Mesenchymal stem cell (in vitro differentiated cells and primary cell): ENCODE measurements around the gene TBL3.
A peak's percentile ranks its signal among the peaks of the same experiment; 100 is the strongest.

Source experiments
- DNase-seq: peaks from one replicate; pipeline ENCODE4 v3.0.0-alpha.2; 2013
- H2AFZ ChIP-seq: one replicate; pipeline ENCODE4 v1.6.1; 2013; ENCODE audit warnings: low read depth, mild to moderate bottlenecking, control low read depth, inconsistent platforms, low read length, moderate library complexity
- H2AK5ac ChIP-seq: 2 replicates; pipeline ENCODE4 v1.6.1; 2013; ENCODE audit warnings: low read length, moderate library complexity, mild to moderate bottlenecking, inconsistent platforms; ENCODE audit not compliant: severe bottlenecking
- H2BK120ac ChIP-seq: one replicate; pipeline ENCODE4 v1.6.1; 2013; ENCODE audit warnings: low read depth, mild to moderate bottlenecking, inconsistent platforms, low read length, moderate library complexity
- H2BK12ac ChIP-seq, 2 experiments: one replicate each; pipeline ENCODE4 v1.6.1; 2013; ENCODE audit warnings: inconsistent platforms in 2 of 2, low read length in 2 of 2, mild to moderate bottlenecking in 2 of 2, moderate library complexity in 2 of 2, control low read depth in 1 of 2
- H2BK15ac ChIP-seq: one replicate; pipeline ENCODE4 v1.6.1; 2013; ENCODE audit warnings: mild to moderate bottlenecking, low read depth, inconsistent platforms; ENCODE audit not compliant: poor library complexity, severe bottlenecking
- H2BK5ac ChIP-seq: 2 replicates; pipeline ENCODE4 v1.6.1; 2013; ENCODE audit warnings: low read depth, mild to moderate bottlenecking, low read length, control low read depth, inconsistent platforms; ENCODE audit not compliant: poor library complexity, severe bottlenecking
- H3K14ac ChIP-seq, 2 experiments: one replicate each; pipeline ENCODE4 v1.6.1; 2013; ENCODE audit warnings: inconsistent platforms in 2 of 2, low read length in 2 of 2, control low read depth in 1 of 2, mild to moderate bottlenecking in 1 of 2, moderate library complexity in 1 of 2
- H3K18ac ChIP-seq, 2 experiments: one replicate each; pipeline ENCODE4 v1.6.1; 2013; ENCODE audit warnings: inconsistent platforms in 2 of 2, low read length in 2 of 2, control low read depth in 1 of 2, low read depth in 1 of 2, mild to moderate bottlenecking in 1 of 2
- H3K23ac ChIP-seq, 2 experiments: one replicate each; pipeline ENCODE4 v1.6.1; 2013; ENCODE audit warnings: inconsistent platforms in 2 of 2, low read length in 2 of 2, mild to moderate bottlenecking in 2 of 2, moderate library complexity in 2 of 2, control low read depth in 1 of 2
- H3K27ac ChIP-seq: 2 replicates; pipeline ENCODE4 v1.5.1; 2013; ENCODE audit warnings: mild to moderate bottlenecking, moderate library complexity, low read length, control low read depth, inconsistent platforms; ENCODE audit not compliant: poor library complexity, severe bottlenecking
- H3K27me3 ChIP-seq, 2 experiments: 2 replicates each; pipeline versions ENCODE4 v1.6.1 to v1.7.0; 2013; ENCODE audit warnings: low read length in 2 of 2, mild to moderate bottlenecking in 2 of 2, moderate library complexity in 2 of 2, control low read depth in 1 of 2, inconsistent platforms in 1 of 2; ENCODE audit not compliant: control insufficient read depth in 1 of 2, insufficient read depth in 1 of 2
- H3K36me3 ChIP-seq, 2 experiments: 2 replicates each; pipeline versions ENCODE4 v1.6.1 to v1.7.0; 2013; ENCODE audit warnings: low read length in 2 of 2, control low read depth in 1 of 2, inconsistent platforms in 1 of 2, low read depth in 1 of 2, mild to moderate bottlenecking in 1 of 2; ENCODE audit not compliant: insufficient read depth in 2 of 2, control insufficient read depth in 1 of 2
- H3K4ac ChIP-seq, 2 experiments: one replicate each; pipeline ENCODE4 v1.6.1; 2013; ENCODE audit warnings: inconsistent platforms in 2 of 2, low read length in 2 of 2, mild to moderate bottlenecking in 2 of 2, moderate library complexity in 2 of 2, control low read depth in 1 of 2, low read depth in 1 of 2
- H3K4me1 ChIP-seq: 2 replicates; pipeline ENCODE4 v1.6.1; 2013; ENCODE audit warnings: low read depth, low read length, control low read depth; ENCODE audit not compliant: control insufficient read depth, insufficient read depth
- H3K4me2 ChIP-seq: 2 replicates; pipeline ENCODE4 v1.6.1; 2013; ENCODE audit warnings: low read length, mild to moderate bottlenecking, inconsistent platforms; ENCODE audit not compliant: poor library complexity, severe bottlenecking
- H3K4me3 ChIP-seq, 2 experiments: 2 replicates each; pipeline versions ENCODE4 v1.5.1 to v1.7.0; 2013; ENCODE audit warnings: low read length in 2 of 2, mild to moderate bottlenecking in 2 of 2, control low read depth in 1 of 2, low read depth in 1 of 2; ENCODE audit not compliant: insufficient read depth in 1 of 2
- H3K79me1 ChIP-seq: replicated peaks from 2 replicates; pipeline ENCODE4 v1.6.1; 2013; ENCODE audit warnings: mild to moderate bottlenecking, control low read depth, low read length, inconsistent platforms; ENCODE audit not compliant: poor library complexity, severe bottlenecking
- H3K9ac ChIP-seq: 2 replicates; pipeline ENCODE4 v1.7.0; 2013; ENCODE audit warnings: mild to moderate bottlenecking, low read length, moderate library complexity
- H3K9me3 ChIP-seq: 2 replicates; pipeline ENCODE4 v1.7.0; 2013; ENCODE audit warnings: mild to moderate bottlenecking, low read length; ENCODE audit not compliant: control insufficient read depth
- H4K8ac ChIP-seq: one replicate; pipeline ENCODE4 v1.6.1; 2013; ENCODE audit warnings: inconsistent platforms, mild to moderate bottlenecking, low read length, moderate library complexity
- H4K91ac ChIP-seq: one replicate; pipeline ENCODE4 v1.6.1; 2013; ENCODE audit warnings: mild to moderate bottlenecking, low read length, inconsistent platforms
- WGBS: methylation state at CpG from one replicate; pipeline ENCODE4 v1.1.7; 2013; ENCODE audit warnings: mixed read lengths; 5-methylcytosine and 5-hydroxymethylcytosine counted together

Gene TBL3

GRCh38 chr16:2008009-2008526 is 36.2 kb downstream of the TBL3 start:
- Histone ChIP-seq H3K9ac (peak overlapping the region; percentile 93), H3K23ac (no peak overlapping the region), H3K27me3 (no peaks in the 10 kb centered on the region), H2BK5ac (no peak overlapping the region), H3K27ac (no peak overlapping the region), H2AFZ (no peak overlapping the region), H3K4me3 (peak overlapping the region in 1 of 2 experiments; percentile 91), H4K91ac (no peak overlapping the region), H2BK120ac (no peak overlapping the region), H3K18ac (no peak overlapping the region), H3K9me3 (no peaks in the 10 kb centered on the region), H3K79me1 (peaks cover 13% of the 10 kb centered on the region), H3K4me1 (peaks cover 57% of the 10 kb centered on the region), H4K8ac (no peak overlapping the region), H3K4me2 (peak overlapping the region; percentile 53), H2AK5ac (no peak overlapping the region), H3K36me3 (peaks cover 4 to 43% of the 10 kb centered on the region in 2 experiments), H3K14ac (no peak overlapping the region), H2BK15ac (no peak overlapping the region), H3K4ac (no peak overlapping the region), H2BK12ac (no peak overlapping the region)
- WGBS, result 80% methylated on average over 15 of the region's 15 CpGs
- DNase-seq, result no peak

- Histone ChIP-seq H2BK15ac (no peak overlapping the region), H3K9me3 (no peaks in the 10 kb centered on the region), H3K4ac (peak overlapping the region in 1 of 2 experiments; percentile 77), H3K79me1 (peaks cover 9% of the 10 kb centered on the region), H3K27me3 (no peaks in the 10 kb centered on the region), H2BK120ac (no peak overlapping the region), H3K4me3 (peak overlapping the region; percentile 88 to 91), H3K23ac (peak overlapping the region in 1 of 2 experiments; percentile 16), H2BK12ac (peak overlapping the region in 1 of 2 experiments; percentile 6), H4K8ac (no peak overlapping the region), H2AFZ (no peak overlapping the region), H3K27ac (peak overlapping the region; percentile 20), H3K4me2 (peak overlapping the region; percentile 53), H3K18ac (peak overlapping the region in 1 of 2 experiments; percentile 54), H3K14ac (no peak overlapping the region), H3K9ac (peak overlapping the region; percentile 93), H2AK5ac (no peak overlapping the region), H2BK5ac (no peak overlapping the region), H3K36me3 (peaks cover 0 to 37% of the 10 kb centered on the region in 2 experiments), H4K91ac (no peak overlapping the region), H3K4me1 (peaks cover 54% of the 10 kb centered on the region)
- DNase-seq, result peak; percentile 67
- WGBS, result 9% methylated on average over 23 of the region's 23 CpGs
These were observed 36.8 kb downstream of the TBL3 start for GRCh38 chr16:2008631-2009163.

DNA sequence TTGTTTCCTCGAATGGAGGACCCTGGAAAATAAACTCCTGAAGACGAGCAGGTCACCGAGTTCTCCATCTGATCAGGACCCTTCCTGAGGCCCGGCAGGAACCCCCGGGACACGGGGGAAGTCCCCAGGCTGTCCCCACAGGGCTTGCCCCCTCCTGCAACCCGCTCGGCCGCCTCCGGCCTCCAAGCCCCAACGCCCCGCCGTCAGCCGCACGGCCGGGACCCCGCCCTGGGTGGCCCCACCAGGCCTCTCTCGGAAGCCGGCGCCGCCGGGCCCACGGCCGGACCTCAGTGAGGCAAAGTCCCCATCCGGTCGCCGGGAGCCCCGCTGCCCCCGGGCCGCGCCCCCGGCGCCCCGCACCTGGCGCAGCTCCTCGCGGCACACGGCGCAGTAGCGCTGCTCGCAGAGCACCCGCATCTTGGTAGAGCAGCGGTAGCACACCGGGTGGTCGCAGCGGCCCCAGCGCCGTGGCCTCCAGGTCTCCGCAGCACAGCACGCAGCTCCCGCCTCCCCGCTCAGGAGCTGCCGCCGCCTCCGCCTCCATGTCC is 37.4 kb downstream of the TBL3 start:
- H2BK5ac ChIP-seq, result peak overlapping the region; percentile 76
- H4K8ac ChIP-seq, result no peak overlapping the region
- peak overlapping the region; percentile 38 to 77 for H3K4ac ChIP-seq
- peaks cover 8% of the 10 kb centered on the region for H3K79me1 ChIP-seq
- no peak overlapping the region for H2AFZ ChIP-seq
- DNase-seq, result no peak
- peak overlapping the region; percentile 88 to 91 for H3K4me3 ChIP-seq
- H2AK5ac ChIP-seq, result no peak overlapping the region
- WGBS, result under 1% methylated on average over 52 of the region's 55 CpGs
- peak overlapping the region in 1 of 2 experiments; percentile 46 for H3K14ac ChIP-seq
- no peak overlapping the region for H3K27ac ChIP-seq
- H3K36me3 ChIP-seq, result peaks cover 0 to 34% of the 10 kb centered on the region in 2 experiments
- no peak overlapping the region for H2BK120ac ChIP-seq
- no peak overlapping the region for H2BK12ac ChIP-seq
- peaks cover 48% of the 10 kb centered on the region for H3K4me1 ChIP-seq
- H3K9ac ChIP-seq, result peak overlapping the region; percentile 93
- H2BK15ac ChIP-seq, result peak overlapping the region; percentile 68
- no peaks in the 10 kb centered on the region for H3K27me3 ChIP-seq
- H3K9me3 ChIP-seq, result no peaks in the 10 kb centered on the region
- peak overlapping the region; percentile 53 for H3K4me2 ChIP-seq
- peak overlapping the region; percentile 87 for H4K91ac ChIP-seq
- H3K18ac ChIP-seq, result peak overlapping the region; percentile 76 to 92
- H3K23ac ChIP-seq, result peak overlapping the region in 1 of 2 experiments; percentile 30

GRCh38 chr16:2009791-2010510 is 38.1 kb downstream of the TBL3 start, which contains the start of gene ZNF598:
Gene ZNF598, minus strand, starts transcription at chr16:2009821.
- peaks cover 0 to 27% of the 10 kb centered on the region in 2 experiments for H3K36me3 ChIP-seq
- H3K14ac ChIP-seq, result peak within 1 kb of the TSS in 1 of 2 experiments; percentile 76

More at GRCh38 chr16:2009791-2010510, 38.1 kb downstream of the TBL3 start, which contains the start of gene ZNF598:
- H3K9me3 ChIP-seq, result no peaks in the 10 kb centered on the region
- H3K23ac ChIP-seq, result peak within 1 kb of the TSS in 1 of 2 experiments; percentile 30
- no peaks in the 10 kb centered on the region for H3K27me3 ChIP-seq
- peak within 1 kb of the TSS; percentile 67 for H2AK5ac ChIP-seq
- WGBS, result 5% methylated on average over 52 of the region's 52 CpGs
- peak within 1 kb of the TSS; percentile 92 to 93 for H3K18ac ChIP-seq
- peak; percentile 88 for DNase-seq
- peaks cover 41% of the 10 kb centered on the region for H3K4me1 ChIP-seq
- peak within 1 kb of the TSS; percentile 51 for H3K27ac ChIP-seq
- H3K4me3 ChIP-seq, result peak within 1 kb of the TSS; percentile 88 to 94
- peaks cover 5% of the 10 kb centered on the region for H3K79me1 ChIP-seq
- H2BK5ac ChIP-seq, result peak within 1 kb of the TSS; percentile 76
- peak within 1 kb of the TSS; percentile 87 for H4K91ac ChIP-seq
- peak within 1 kb of the TSS; percentile 68 for H2BK15ac ChIP-seq
- no peak within 1 kb of the TSS for H2AFZ ChIP-seq
- H3K9ac ChIP-seq, result peak within 1 kb of the TSS; percentile 99
- H4K8ac ChIP-seq, result peak within 1 kb of the TSS; percentile 98
- peak within 1 kb of the TSS; percentile 27 for H2BK120ac ChIP-seq
- peak within 1 kb of the TSS; percentile 88 to 90 for H3K4ac ChIP-seq
- peak within 1 kb of the TSS; percentile 58 for H3K4me2 ChIP-seq
- peak within 1 kb of the TSS in 1 of 2 experiments; percentile 45 for H2BK12ac ChIP-seq
